Tibial nerve (tissue), 4 donors: Measurements from ENCODE around the gene SPG11.

ENCODE experiments used
- EP300 ChIP-seq, 2 donors: sonication (generic); formaldehyde crosslinking; IDR thresholded peaks; one replicate each; pipeline ENCODE4 v1.6.1; 2017; ENCODE audit warnings: antibody characterized with exemption in 2 of 2, mild to moderate bottlenecking in 1 of 2
- POLR2A ChIP-seq, 2 donors: fragments of 450-650 bp; IDR thresholded peaks; one replicate each; pipeline ENCODE4 v1.6.1; 2017; ENCODE audit warnings: antibody characterized with exemption in 2 of 2, mild to moderate bottlenecking in 2 of 2, moderate library complexity in 2 of 2
- TF ChIP-seq, protein P1 (sequence below), 5 experiments: fragments of 200-600 bp in 3 of 5; fragments of 450-650 bp in 2 of 5; sonication (generic) in 3 of 5; IDR thresholded peaks; one replicate each; pipeline ENCODE4 v1.5.1; 2016 to 2019; ENCODE audit warnings: antibody characterized with exemption in 5 of 5, mild to moderate bottlenecking in 3 of 5, moderate library complexity in 2 of 5

- TF ChIP-seq, protein P1, sequence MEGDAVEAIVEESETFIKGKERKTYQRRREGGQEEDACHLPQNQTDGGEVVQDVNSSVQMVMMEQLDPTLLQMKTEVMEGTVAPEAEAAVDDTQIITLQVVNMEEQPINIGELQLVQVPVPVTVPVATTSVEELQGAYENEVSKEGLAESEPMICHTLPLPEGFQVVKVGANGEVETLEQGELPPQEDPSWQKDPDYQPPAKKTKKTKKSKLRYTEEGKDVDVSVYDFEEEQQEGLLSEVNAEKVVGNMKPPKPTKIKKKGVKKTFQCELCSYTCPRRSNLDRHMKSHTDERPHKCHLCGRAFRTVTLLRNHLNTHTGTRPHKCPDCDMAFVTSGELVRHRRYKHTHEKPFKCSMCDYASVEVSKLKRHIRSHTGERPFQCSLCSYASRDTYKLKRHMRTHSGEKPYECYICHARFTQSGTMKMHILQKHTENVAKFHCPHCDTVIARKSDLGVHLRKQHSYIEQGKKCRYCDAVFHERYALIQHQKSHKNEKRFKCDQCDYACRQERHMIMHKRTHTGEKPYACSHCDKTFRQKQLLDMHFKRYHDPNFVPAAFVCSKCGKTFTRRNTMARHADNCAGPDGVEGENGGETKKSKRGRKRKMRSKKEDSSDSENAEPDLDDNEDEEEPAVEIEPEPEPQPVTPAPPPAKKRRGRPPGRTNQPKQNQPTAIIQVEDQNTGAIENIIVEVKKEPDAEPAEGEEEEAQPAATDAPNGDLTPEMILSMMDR (IDR thresholded peaks at IDR 0.05) = no peak
- TF ChIP-seq POLR2A (IDR thresholded peaks at IDR 0.05) (no peak), EP300 (IDR thresholded peaks at IDR 0.05) (no peak)
These were observed 31.8 kb upstream of the SPG11 start for GRCh38 chr15:44695294-44695693.
